GM23338 (cell line): ENCODE measurements around the gene LPP.

Experiments
- CREB1 ChIP-seq: fragments of 250-450 bp; sonication (Bioruptor Pico); IDR thresholded peaks from 2 replicates; pipeline ENCODE4 v1.5.0; 2020; ENCODE audit warnings: low read depth, mild to moderate bottlenecking, moderate library complexity
- ETS1 ChIP-seq: IDR thresholded peaks from 2 replicates; pipeline ENCODE4 v1.6.1; 2016; ENCODE audit warnings: antibody characterized with exemption
- EZH2 ChIP-seq: fragments of 200-600 bp; sonication (generic); IDR thresholded peaks from one replicate; pipeline ENCODE4 v1.8.0; 2017; ENCODE audit warnings: antibody characterized with exemption, mild to moderate bottlenecking, low read depth; ENCODE audit not compliant: unreplicated experiment
- EZH2phosphoT487 ChIP-seq: fragments of 200-600 bp; sonication (generic); IDR thresholded peaks from one replicate; pipeline ENCODE4 v1.8.1; 2018; ENCODE audit warnings: antibody characterized with exemption; ENCODE audit not compliant: unreplicated experiment
- JUNB ChIP-seq: IDR thresholded peaks from one replicate; pipeline ENCODE4 v1.6.1; 2016; ENCODE audit warnings: antibody characterized with exemption; ENCODE audit not compliant: unreplicated experiment
- NANOG ChIP-seq: IDR thresholded peaks from 2 replicates; pipeline ENCODE4 v1.6.1; 2016; ENCODE audit warnings: antibody characterized with exemption, borderline replicate concordance
- POLR2AphosphoS5 ChIP-seq: IDR thresholded peaks from 2 replicates; pipeline ENCODE4 v1.6.1; 2016; ENCODE audit warnings: antibody characterized with exemption, low read depth
- STAT1 ChIP-seq: IDR thresholded peaks from one replicate; pipeline ENCODE4 v1.6.1; 2016; ENCODE audit warnings: antibody characterized with exemption; ENCODE audit not compliant: unreplicated experiment
- ZNF114 ChIP-seq: fragments of 250-450 bp; sonication (Bioruptor Pico); IDR thresholded peaks from 2 replicates; pipeline ENCODE4 v1.5.0; 2020; ENCODE audit warnings: mild to moderate bottlenecking, moderate library complexity
- ZNF462 ChIP-seq: fragments of 250-450 bp; sonication (Bioruptor Pico); IDR thresholded peaks from 2 replicates; pipeline ENCODE4 v1.5.0; 2020; ENCODE audit warnings: mild to moderate bottlenecking, moderate library complexity
- TF ChIP-seq, protein P1 (sequence below): IDR thresholded peaks from one replicate; pipeline ENCODE4 v1.6.1; 2018; ENCODE audit warnings: antibody characterized with exemption; ENCODE audit not compliant: unreplicated experiment
- TF ChIP-seq, protein P2 (sequence below), 2 experiments: fragments of 200-600 bp in 1 of 2; sonication (generic) in 1 of 2; conservative IDR thresholded peaks; 2 replicates each; pipeline versions ENCODE4 v1.5.1 to v1.6.1; 2016 to 2017; ENCODE audit warnings: antibody characterized with exemption in 2 of 2, low read depth in 2 of 2, mild to moderate bottlenecking in 2 of 2, moderate library complexity in 1 of 2

DNA sequence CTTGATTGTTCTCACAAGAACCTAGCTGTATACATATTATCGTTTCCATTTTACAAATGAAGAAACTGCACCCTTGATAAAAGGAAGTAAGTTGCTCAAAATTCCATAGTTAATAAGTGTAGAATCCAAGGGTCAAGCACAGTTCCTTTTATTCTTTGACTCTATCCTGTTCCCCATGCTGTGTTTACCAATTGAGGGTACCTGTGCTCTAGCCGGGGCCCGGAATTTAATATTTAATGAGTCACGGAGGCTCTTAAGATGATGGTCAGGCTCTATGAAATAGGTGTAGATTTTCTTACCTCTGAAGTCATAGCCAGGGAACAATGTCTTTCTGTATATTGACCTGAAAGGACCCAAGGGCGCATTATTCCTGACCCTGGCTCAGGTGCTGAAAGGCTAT lies 65.2 kb downstream of the LPP start:
- TF ChIP-seq, protein P1, sequence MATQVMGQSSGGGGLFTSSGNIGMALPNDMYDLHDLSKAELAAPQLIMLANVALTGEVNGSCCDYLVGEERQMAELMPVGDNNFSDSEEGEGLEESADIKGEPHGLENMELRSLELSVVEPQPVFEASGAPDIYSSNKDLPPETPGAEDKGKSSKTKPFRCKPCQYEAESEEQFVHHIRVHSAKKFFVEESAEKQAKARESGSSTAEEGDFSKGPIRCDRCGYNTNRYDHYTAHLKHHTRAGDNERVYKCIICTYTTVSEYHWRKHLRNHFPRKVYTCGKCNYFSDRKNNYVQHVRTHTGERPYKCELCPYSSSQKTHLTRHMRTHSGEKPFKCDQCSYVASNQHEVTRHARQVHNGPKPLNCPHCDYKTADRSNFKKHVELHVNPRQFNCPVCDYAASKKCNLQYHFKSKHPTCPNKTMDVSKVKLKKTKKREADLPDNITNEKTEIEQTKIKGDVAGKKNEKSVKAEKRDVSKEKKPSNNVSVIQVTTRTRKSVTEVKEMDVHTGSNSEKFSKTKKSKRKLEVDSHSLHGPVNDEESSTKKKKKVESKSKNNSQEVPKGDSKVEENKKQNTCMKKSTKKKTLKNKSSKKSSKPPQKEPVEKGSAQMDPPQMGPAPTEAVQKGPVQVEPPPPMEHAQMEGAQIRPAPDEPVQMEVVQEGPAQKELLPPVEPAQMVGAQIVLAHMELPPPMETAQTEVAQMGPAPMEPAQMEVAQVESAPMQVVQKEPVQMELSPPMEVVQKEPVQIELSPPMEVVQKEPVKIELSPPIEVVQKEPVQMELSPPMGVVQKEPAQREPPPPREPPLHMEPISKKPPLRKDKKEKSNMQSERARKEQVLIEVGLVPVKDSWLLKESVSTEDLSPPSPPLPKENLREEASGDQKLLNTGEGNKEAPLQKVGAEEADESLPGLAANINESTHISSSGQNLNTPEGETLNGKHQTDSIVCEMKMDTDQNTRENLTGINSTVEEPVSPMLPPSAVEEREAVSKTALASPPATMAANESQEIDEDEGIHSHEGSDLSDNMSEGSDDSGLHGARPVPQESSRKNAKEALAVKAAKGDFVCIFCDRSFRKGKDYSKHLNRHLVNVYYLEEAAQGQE: no peak
- TF ChIP-seq, protein P2, sequence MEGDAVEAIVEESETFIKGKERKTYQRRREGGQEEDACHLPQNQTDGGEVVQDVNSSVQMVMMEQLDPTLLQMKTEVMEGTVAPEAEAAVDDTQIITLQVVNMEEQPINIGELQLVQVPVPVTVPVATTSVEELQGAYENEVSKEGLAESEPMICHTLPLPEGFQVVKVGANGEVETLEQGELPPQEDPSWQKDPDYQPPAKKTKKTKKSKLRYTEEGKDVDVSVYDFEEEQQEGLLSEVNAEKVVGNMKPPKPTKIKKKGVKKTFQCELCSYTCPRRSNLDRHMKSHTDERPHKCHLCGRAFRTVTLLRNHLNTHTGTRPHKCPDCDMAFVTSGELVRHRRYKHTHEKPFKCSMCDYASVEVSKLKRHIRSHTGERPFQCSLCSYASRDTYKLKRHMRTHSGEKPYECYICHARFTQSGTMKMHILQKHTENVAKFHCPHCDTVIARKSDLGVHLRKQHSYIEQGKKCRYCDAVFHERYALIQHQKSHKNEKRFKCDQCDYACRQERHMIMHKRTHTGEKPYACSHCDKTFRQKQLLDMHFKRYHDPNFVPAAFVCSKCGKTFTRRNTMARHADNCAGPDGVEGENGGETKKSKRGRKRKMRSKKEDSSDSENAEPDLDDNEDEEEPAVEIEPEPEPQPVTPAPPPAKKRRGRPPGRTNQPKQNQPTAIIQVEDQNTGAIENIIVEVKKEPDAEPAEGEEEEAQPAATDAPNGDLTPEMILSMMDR (conservative IDR thresholded peaks at IDR 0.05; ENCODE audit: low read depth in 2 of 2): no peak
- TF ChIP-seq EZH2: no peak
- TF ChIP-seq POLR2AphosphoS5: no peak
- TF ChIP-seq CREB1 (CRISPR knock-in tag): no peak
- no peak for TF ChIP-seq NANOG
- TF ChIP-seq EZH2phosphoT487: no peak
- TF ChIP-seq STAT1: no peak
- TF ChIP-seq ZNF462 (CRISPR knock-in tag): no peak
- no peak for TF ChIP-seq JUNB
- no peak for TF ChIP-seq ZNF114
- TF ChIP-seq ETS1: no peak
